Activated T-cell treated with anti-CD3 and anti-CD28 coated beads, Interleukin-2, amount 50 U/mL, for 24 hours (primary cell): ENCODE measurements around the gene PYGB.
"Not testable (repeated sequence)": the region's sequence is repeated elsewhere in the genome, so short reads cannot be mapped to it uniquely, and the experiment has no call there.

Experiments
- DNase-seq: peaks from one replicate; pipeline ENCODE4 v3.0.0-alpha.2; 2020
- H3K27ac Mint-ChIP-seq: 2 replicates; pipeline ENCODE4 v1.8.0; 2020; ENCODE audit warnings: mild to moderate bottlenecking, mixed read lengths
- H3K27me3 Mint-ChIP-seq: 2 replicates; pipeline ENCODE4 v1.8.0; 2020; ENCODE audit warnings: mixed read lengths
- H3K36me3 Mint-ChIP-seq: 2 replicates; pipeline ENCODE4 v1.8.0; 2020; ENCODE audit warnings: low read depth, mixed read lengths
- H3K4me1 Mint-ChIP-seq: 2 replicates; pipeline ENCODE4 v1.8.0; 2020; ENCODE audit warnings: low read depth, mixed read lengths
- H3K4me3 Mint-ChIP-seq: 2 replicates; pipeline ENCODE4 v1.8.0; 2020; ENCODE audit warnings: mild to moderate bottlenecking, moderate library complexity, mixed read lengths
- H3K9me3 Mint-ChIP-seq: 2 replicates; pipeline ENCODE4 v1.8.0; 2020; ENCODE audit warnings: mixed read lengths

Gene PYGB

GRCh38 chr20:25328954-25329498, 81.1 kb downstream of the PYGB start:
- H3K9me3 Mint-ChIP-seq = no peaks in the 10 kb centered on the region
- peaks cover 25% of the 10 kb centered on the region for H3K4me1 Mint-ChIP-seq
- H3K36me3 Mint-ChIP-seq = peaks cover 9% of the 10 kb centered on the region
- H3K27ac Mint-ChIP-seq = no peak overlapping the region
- no peak overlapping the region for H3K4me3 Mint-ChIP-seq
- no peak for DNase-seq
- no peaks in the 10 kb centered on the region for H3K27me3 Mint-ChIP-seq

- Mint-ChIP-seq H3K36me3 (peaks cover 35% of the 10 kb centered on the region), H3K4me1 (peaks cover 11% of the 10 kb centered on the region)
- not testable (repeated sequence) for H3K4me3 Mint-ChIP-seq, H3K9me3 Mint-ChIP-seq, H3K27ac Mint-ChIP-seq, DNase-seq, H3K27me3 Mint-ChIP-seq
Observed at GRCh38 chr20:25334972-25335371, 87.1 kb downstream of the PYGB start.

DNA sequence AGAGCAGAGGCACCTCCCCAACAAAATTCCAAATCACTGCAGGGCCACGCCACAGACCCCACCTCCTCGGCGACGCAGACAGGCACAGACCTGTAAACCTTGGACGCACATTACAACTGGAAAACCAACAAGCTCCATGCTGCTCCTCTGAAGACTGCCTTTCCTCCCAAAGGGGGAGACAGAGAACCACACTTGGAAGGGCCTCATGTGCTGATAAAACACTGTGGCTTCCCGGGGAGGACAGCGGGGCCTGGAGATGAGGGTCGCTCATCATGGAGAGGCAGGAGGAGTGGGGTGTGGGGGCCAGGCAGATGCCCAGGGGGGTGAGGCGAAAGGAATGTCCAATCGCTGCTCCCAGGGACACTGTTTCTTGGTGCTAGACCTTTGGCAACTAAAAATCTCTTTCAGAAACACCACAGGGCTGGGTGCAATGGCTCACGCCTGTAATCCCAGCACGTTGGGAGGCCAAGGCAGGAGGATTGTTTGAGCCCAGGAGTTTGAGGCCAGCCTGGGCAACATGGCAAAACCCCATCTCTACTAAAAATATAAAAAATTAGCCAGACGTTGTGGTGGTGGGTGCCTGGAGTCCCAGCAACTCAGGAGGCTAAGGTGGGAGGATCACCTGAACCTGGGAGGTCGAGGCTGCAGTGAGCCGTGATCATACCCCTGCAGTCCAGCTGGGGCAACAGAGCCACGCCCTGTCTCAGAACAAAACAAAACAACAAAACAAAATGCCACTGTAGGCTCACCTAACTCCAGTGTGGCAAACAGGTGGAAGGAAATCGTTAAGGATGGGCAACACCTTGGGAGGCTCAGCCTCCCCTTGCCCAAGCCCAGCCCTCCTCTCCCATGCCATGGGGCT, 88.9 kb downstream of the PYGB start:
- Mint-ChIP-seq H3K27ac (no peak overlapping the region), H3K4me3 (no peak overlapping the region), H3K36me3 (peaks cover 35% of the 10 kb centered on the region), H3K27me3 (no peaks in the 10 kb centered on the region), H3K4me1 (peaks cover 13% of the 10 kb centered on the region), H3K9me3 (no peaks in the 10 kb centered on the region)
- DNase-seq = no peak

DNA sequence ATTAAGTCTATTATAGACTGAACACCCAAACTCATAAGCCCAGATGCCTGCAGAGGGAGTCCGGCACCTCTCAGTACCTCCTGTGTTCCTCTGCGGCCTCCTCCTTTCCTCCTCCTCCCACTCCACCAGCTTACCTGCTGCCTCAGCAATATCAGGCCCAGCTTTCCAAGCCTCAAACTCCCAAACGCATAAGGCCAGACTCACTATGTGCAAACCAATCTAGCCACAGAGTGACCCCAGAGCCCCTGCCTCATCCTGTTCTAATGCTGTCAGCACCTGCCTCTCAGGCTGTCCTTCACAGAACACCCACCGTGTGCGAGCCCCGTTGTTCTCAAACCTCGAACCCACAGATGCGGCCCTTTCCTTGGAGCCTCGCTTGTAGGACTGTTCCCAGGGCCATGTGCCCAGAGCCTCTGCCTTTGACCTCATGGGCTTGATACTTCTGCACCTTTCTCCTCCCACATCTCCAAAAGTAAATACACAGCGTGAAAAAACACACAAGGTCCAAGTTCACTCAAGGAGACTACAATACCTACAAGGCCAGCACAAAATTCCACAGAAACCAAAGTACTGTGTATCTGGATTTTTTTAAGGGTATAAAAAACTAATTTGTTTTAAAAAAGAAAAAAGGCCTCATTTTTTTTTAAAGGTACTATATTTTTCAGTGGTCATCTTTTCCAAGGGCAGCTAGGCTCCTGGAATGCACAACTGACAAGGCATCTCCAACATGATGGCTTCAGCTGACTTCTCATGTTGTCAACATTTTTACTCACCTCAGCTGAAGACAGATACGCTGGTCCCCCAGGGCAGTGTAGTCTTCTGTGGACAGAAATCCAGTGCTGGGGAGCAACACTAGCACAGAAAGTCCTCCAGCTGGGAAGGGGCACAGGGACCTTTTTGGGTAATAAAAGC, 90.5 kb downstream of the PYGB start:
- peaks cover 22% of the 10 kb centered on the region for H3K4me1 Mint-ChIP-seq
- H3K36me3 Mint-ChIP-seq = peaks cover 35% of the 10 kb centered on the region
- no peak for DNase-seq
- no peaks in the 10 kb centered on the region for H3K27me3 Mint-ChIP-seq
- no peak overlapping the region for H3K27ac Mint-ChIP-seq
- no peak overlapping the region for H3K4me3 Mint-ChIP-seq
- H3K9me3 Mint-ChIP-seq = no peaks in the 10 kb centered on the region

GRCh38 chr20:25339608-25340007, 91.7 kb downstream of the PYGB start:
- Mint-ChIP-seq H3K36me3 (peaks cover 35% of the 10 kb centered on the region), H3K27me3 (no peaks in the 10 kb centered on the region), H3K27ac (no peak overlapping the region), H3K9me3 (no peaks in the 10 kb centered on the region), H3K4me3 (no peak overlapping the region), H3K4me1 (peaks cover 31% of the 10 kb centered on the region)
- DNase-seq = no peak

GRCh38 chr20:25340380-25340779, 92.5 kb downstream of the PYGB start:
- H3K36me3 Mint-ChIP-seq = peaks cover 40% of the 10 kb centered on the region
- no peaks in the 10 kb centered on the region for H3K27me3 Mint-ChIP-seq
- H3K4me3 Mint-ChIP-seq = no peak overlapping the region
- peaks cover 37% of the 10 kb centered on the region for H3K4me1 Mint-ChIP-seq
- no peak overlapping the region for H3K27ac Mint-ChIP-seq
- DNase-seq = no peak
- H3K9me3 Mint-ChIP-seq = no peaks in the 10 kb centered on the region

DNA sequence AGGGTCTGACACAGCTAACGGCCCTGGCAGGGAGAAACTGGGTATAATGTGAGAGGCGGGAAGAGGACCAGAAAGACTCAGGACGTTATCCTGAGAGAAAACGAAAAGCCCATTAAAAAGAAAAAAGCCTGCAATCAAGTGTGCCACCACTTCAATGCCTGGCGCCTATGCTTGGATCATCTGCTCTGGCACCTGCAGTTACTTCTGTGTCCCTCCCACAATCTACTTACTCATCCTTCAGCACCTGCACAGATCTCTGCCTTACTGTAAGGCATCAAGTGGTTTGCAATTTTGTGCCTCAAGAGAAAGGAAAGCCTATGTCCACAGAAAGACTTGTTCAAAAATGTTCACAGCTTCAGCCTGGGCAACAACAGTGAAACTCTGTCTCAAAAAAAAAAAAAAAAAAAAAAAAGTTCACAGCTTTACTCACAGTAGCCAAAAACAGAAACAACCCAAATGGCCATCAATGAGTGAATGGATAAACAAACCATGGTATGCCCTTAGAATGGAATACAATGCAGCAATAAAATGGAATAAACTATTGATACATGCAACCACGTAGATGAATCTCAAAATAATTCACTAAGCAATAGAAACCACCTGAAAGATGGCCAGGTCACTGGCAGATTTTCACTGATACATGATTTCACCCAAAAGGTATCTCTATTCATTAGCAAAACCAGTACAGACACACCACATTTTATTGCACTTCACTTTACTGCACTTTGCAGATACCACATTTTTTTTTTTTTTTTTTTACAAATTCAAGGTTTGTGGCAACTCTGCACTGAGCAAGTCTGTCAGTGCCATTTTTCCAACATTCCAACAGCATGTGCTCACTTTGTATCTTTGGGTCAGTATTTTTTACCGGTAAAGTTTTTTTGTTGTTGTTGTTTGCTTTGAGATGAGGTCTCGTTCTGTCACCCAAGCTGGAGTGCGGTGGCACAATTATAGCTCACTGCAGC, 94.1 kb downstream of the PYGB start:
- DNase-seq = no peak
- Mint-ChIP-seq H3K4me1 (peaks cover 50% of the 10 kb centered on the region), H3K36me3 (peaks cover 32% of the 10 kb centered on the region), H3K27me3 (no peaks in the 10 kb centered on the region), H3K9me3 (no peaks in the 10 kb centered on the region), H3K27ac (no peak overlapping the region), H3K4me3 (no peak overlapping the region)

GRCh38 chr20:25344634-25345033, 96.7 kb downstream of the PYGB start:
- Mint-ChIP-seq H3K4me1 (peaks cover 52% of the 10 kb centered on the region), H3K27ac (peak overlapping the region; percentile 65), H3K36me3 (peaks cover 9% of the 10 kb centered on the region)

GRCh38 chr20:25345721-25346120, 97.8 kb downstream of the PYGB start:
- Mint-ChIP-seq H3K4me1 (peaks cover 49% of the 10 kb centered on the region), H3K4me3 (no peak overlapping the region), H3K36me3 (peaks cover 9% of the 10 kb centered on the region), H3K9me3 (no peaks in the 10 kb centered on the region), H3K27ac (no peak overlapping the region), H3K27me3 (no peaks in the 10 kb centered on the region)
- DNase-seq = no peak

More at GRCh38 chr20:25344634-25345033, 96.7 kb downstream of the PYGB start:
- Mint-ChIP-seq H3K27me3 (no peaks in the 10 kb centered on the region), H3K4me3 (no peak overlapping the region), H3K9me3 (no peaks in the 10 kb centered on the region)
- DNase-seq = no peak

GRCh38 chr20:25346349-25346748, 98.5 kb downstream of the PYGB start:
- Mint-ChIP-seq H3K4me1 (peaks cover 44% of the 10 kb centered on the region), H3K4me3 (no peak overlapping the region), H3K27ac (no peak overlapping the region)

More at GRCh38 chr20:25346349-25346748, 98.5 kb downstream of the PYGB start:
- no peaks in the 10 kb centered on the region for H3K9me3 Mint-ChIP-seq
- peaks cover 9% of the 10 kb centered on the region for H3K36me3 Mint-ChIP-seq
- DNase-seq = no peak
- no peaks in the 10 kb centered on the region for H3K27me3 Mint-ChIP-seq
